ENCODE results near the gene PREP. TPM values are rescaled to one million over a fixed set of nuclear protein-coding genes. Genes with fewer than 3 reads are reported as not detected.

The PREP gene
- total RNA-seq, 6 experiments from 2014 or later: 14.8 to 18.8 (median 16.7) TPM

- no peak for ATAC-seq
- DNase-seq: no peak
- Histone ChIP-seq H3K9me3 (no peaks in the 10 kb centered on the region), H3K4me3 (no peak overlapping the region), H3K27ac (no peak overlapping the region), H3K4me1 (no peaks in the 10 kb centered on the region), H3K27me3 (no peaks in the 10 kb centered on the region), H3K36me3 (no peaks in the 10 kb centered on the region)
- intact Hi-C loops (cut with DNase I): no loop called here
- TF ChIP-seq POLR2A (IDR thresholded peaks at IDR 0.05) (no peak), CTCF (IDR thresholded peaks at IDR 0.05) (no peak)
Measured at GRCh38 chr6:105256619-105257018, 146.3 kb downstream of the PREP start.

GRCh38 chr6:105253787-105254186 lies 149.1 kb downstream of the PREP start:
- no peak for TF ChIP-seq POLR2A (IDR thresholded peaks at IDR 0.05)
- TF ChIP-seq CTCF (IDR thresholded peaks at IDR 0.05): no peak
- ATAC-seq (no peak), DNase-seq (no peak)
- H3K9me3 ChIP-seq: no peaks in the 10 kb centered on the region
- H3K27ac ChIP-seq: no peak overlapping the region
- no peaks in the 10 kb centered on the region for H3K27me3 ChIP-seq
- no peaks in the 10 kb centered on the region for H3K4me1 ChIP-seq
- intact Hi-C loops (cut with DNase I): no loop called here
- 60% methylated on average over 3 of the region's 6 CpGs for WGBS (ENCODE audit: insufficient coverage, low coverage, low lambda C conversion rate, missing lambda C conversion rate)
- no peak overlapping the region for H3K4me3 ChIP-seq
- H3K36me3 ChIP-seq: no peaks in the 10 kb centered on the region

- peak in 2 of 4 donors; percentile 22 to 57 for ATAC-seq
- TF ChIP-seq POLR2A (IDR thresholded peaks at IDR 0.05): no peak
- TF ChIP-seq CTCF (IDR thresholded peaks at IDR 0.05): no peak
Measured at GRCh38 chr6:105251689-105252088, 151.2 kb downstream of the PREP start.

GRCh38 chr6:105250533-105250932 lies 152.3 kb downstream of the PREP start:
- peak in 1 of 4 donors; percentile 62 for ATAC-seq
- intact Hi-C loops (cut with DNase I): no loop called here
- no peak for DNase-seq

More at GRCh38 chr6:105251689-105252088, 151.2 kb downstream of the PREP start:
- DNase-seq: no peak
- intact Hi-C loops (cut with DNase I): no loop called here
- Histone ChIP-seq H3K27ac (no peak overlapping the region), H3K9me3 (no peaks in the 10 kb centered on the region), H3K4me3 (no peak overlapping the region), H3K36me3 (no peaks in the 10 kb centered on the region), H3K27me3 (no peaks in the 10 kb centered on the region), H3K4me1 (no peaks in the 10 kb centered on the region)
- 62% methylated on average over 2 of the region's 2 CpGs for WGBS (ENCODE audit: insufficient coverage, low coverage, low lambda C conversion rate, missing lambda C conversion rate)

More at GRCh38 chr6:105250533-105250932, 152.3 kb downstream of the PREP start:
- TF ChIP-seq CTCF (IDR thresholded peaks at IDR 0.05) (no peak), POLR2A (IDR thresholded peaks at IDR 0.05) (no peak)
- Histone ChIP-seq H3K36me3 (no peaks in the 10 kb centered on the region), H3K27me3 (no peaks in the 10 kb centered on the region), H3K4me1 (no peaks in the 10 kb centered on the region), H3K9me3 (no peaks in the 10 kb centered on the region), H3K27ac (no peak overlapping the region), H3K4me3 (no peak overlapping the region)
- 76% methylated on average over 2 of the region's 2 CpGs for WGBS (ENCODE audit: insufficient coverage, low coverage, low lambda C conversion rate, missing lambda C conversion rate)
